Measurements from ENCODE around the gene KRTAP5-9. TPM values are rescaled to one million over a fixed set of nuclear protein-coding genes. Genes with fewer than 3 reads are reported as not detected.

Gene KRTAP5-9
- total RNA-seq, 1 donor from 2014 or later = 0.26 TPM

GRCh38 chr11:71502026-71502425 is 46.2 kb upstream of the KRTAP5-9 start:
- H3K4me3 Mint-ChIP-seq (ENCODE audit: low read depth) = no peak overlapping the region
- peaks cover 29% of the 10 kb centered on the region for H3K36me3 Mint-ChIP-seq (ENCODE audit: insufficient read depth)
- no peaks in the 10 kb centered on the region for H3K4me1 Mint-ChIP-seq (ENCODE audit: low read depth)
- no peaks in the 10 kb centered on the region for H3K27me3 Mint-ChIP-seq
- TF ChIP-seq CTCF (IDR thresholded peaks at IDR 0.05; ENCODE audit: unreplicated experiment) = no peak
- H3K27ac Mint-ChIP-seq = no peak overlapping the region
- no peaks in the 10 kb centered on the region for H3K9me3 Mint-ChIP-seq (ENCODE audit: low read depth)
- DNase-seq (ENCODE audit: low spot score, unreplicated experiment) = no peak

- Mint-ChIP-seq H3K4me1 (ENCODE audit: low read depth) (no peaks in the 10 kb centered on the region), H3K27ac (no peak overlapping the region), H3K4me3 (ENCODE audit: low read depth) (no peak overlapping the region), H3K9me3 (ENCODE audit: low read depth) (peaks cover under 1% of the 10 kb centered on the region), H3K36me3 (ENCODE audit: insufficient read depth) (peaks cover 30% of the 10 kb centered on the region), H3K27me3 (no peaks in the 10 kb centered on the region)
- no peak for DNase-seq (ENCODE audit: low spot score, unreplicated experiment)
- TF ChIP-seq CTCF (IDR thresholded peaks at IDR 0.05; ENCODE audit: unreplicated experiment) = no peak
Measured at GRCh38 chr11:71502871-71503435, 45.3 kb upstream of the KRTAP5-9 start.

GRCh38 chr11:71504531-71504930 is 43.7 kb upstream of the KRTAP5-9 start:
- peaks cover 16% of the 10 kb centered on the region for H3K9me3 Mint-ChIP-seq (ENCODE audit: low read depth)
- no peak overlapping the region for H3K27ac Mint-ChIP-seq
- DNase-seq (ENCODE audit: low spot score, unreplicated experiment) = no peak
- H3K4me1 Mint-ChIP-seq (ENCODE audit: low read depth) = no peaks in the 10 kb centered on the region
- TF ChIP-seq CTCF (IDR thresholded peaks at IDR 0.05; ENCODE audit: unreplicated experiment) = no peak
- no peak overlapping the region for H3K4me3 Mint-ChIP-seq (ENCODE audit: low read depth)
- no peaks in the 10 kb centered on the region for H3K27me3 Mint-ChIP-seq
- H3K36me3 Mint-ChIP-seq (ENCODE audit: insufficient read depth) = peaks cover 28% of the 10 kb centered on the region

- H3K27me3 Mint-ChIP-seq = no peaks in the 10 kb centered on the region
- H3K9me3 Mint-ChIP-seq (ENCODE audit: low read depth) = peaks cover 21% of the 10 kb centered on the region
- peaks cover 32% of the 10 kb centered on the region for H3K36me3 Mint-ChIP-seq (ENCODE audit: insufficient read depth)
- H3K4me1 Mint-ChIP-seq (ENCODE audit: low read depth) = no peaks in the 10 kb centered on the region
- no peak overlapping the region for H3K4me3 Mint-ChIP-seq (ENCODE audit: low read depth)
- DNase-seq (ENCODE audit: low spot score, unreplicated experiment) = no peak
- no peak for TF ChIP-seq CTCF (IDR thresholded peaks at IDR 0.05; ENCODE audit: unreplicated experiment)
- no peak overlapping the region for H3K27ac Mint-ChIP-seq
Measured at GRCh38 chr11:71505001-71505400, 43.2 kb upstream of the KRTAP5-9 start.

- Mint-ChIP-seq H3K9me3 (ENCODE audit: low read depth) (peaks cover 22% of the 10 kb centered on the region), H3K27me3 (no peaks in the 10 kb centered on the region), H3K36me3 (ENCODE audit: insufficient read depth) (peaks cover 30% of the 10 kb centered on the region), H3K4me1 (ENCODE audit: low read depth) (no peaks in the 10 kb centered on the region), H3K4me3 (ENCODE audit: low read depth) (no peak overlapping the region), H3K27ac (no peak overlapping the region)
- TF ChIP-seq CTCF (IDR thresholded peaks at IDR 0.05; ENCODE audit: unreplicated experiment) = no peak
- DNase-seq (ENCODE audit: low spot score, unreplicated experiment) = no peak
Measured at GRCh38 chr11:71505781-71506180, 42.4 kb upstream of the KRTAP5-9 start.
